NB4 (cell line): ENCODE results near the gene RWDD3.

Experiments
- DNase-seq: peaks from one replicate; pipeline ENCODE4 v3.0.0; 2010; ENCODE audit warnings: low read depth
- H3K4me3 ChIP-seq: one replicate; pipeline ENCODE4 v1.5.1; 2011; ENCODE audit warnings: mild to moderate bottlenecking, low read depth, low read length, moderate library complexity
- CTCF ChIP-seq: IDR thresholded peaks from one replicate; pipeline ENCODE4 v1.5.1; 2012; ENCODE audit warnings: low read depth, low read length
- MAX ChIP-seq: IDR thresholded peaks from 2 replicates; pipeline ENCODE4 v1.6.1; 2011; ENCODE audit warnings: low read depth, low read length
- MYC ChIP-seq: IDR thresholded peaks from 2 replicates; pipeline ENCODE4 v1.6.1; 2011; ENCODE audit warnings: low read depth, low read length
- POLR2A ChIP-seq: IDR thresholded peaks from 2 replicates; pipeline ENCODE4 v1.6.1; 2011; ENCODE audit warnings: mild to moderate bottlenecking; ENCODE audit not compliant: insufficient read length; ENCODE audit errors: extremely low read depth

Gene RWDD3

GRCh38 chr1:95208876-95209275 is 25.1 kb upstream of the RWDD3 start:
- H3K4me3 ChIP-seq: no peak overlapping the region
- DNase-seq: no peak
- TF ChIP-seq MAX: no peak
- no peak for TF ChIP-seq MYC
- TF ChIP-seq CTCF: no peak
- TF ChIP-seq POLR2A: no peak

GRCh38 chr1:95209291-95209690 is 24.7 kb upstream of the RWDD3 start:
- TF ChIP-seq POLR2A: no peak
- no peak for TF ChIP-seq CTCF
- no peak for TF ChIP-seq MYC
- TF ChIP-seq MAX: no peak
- no peak for DNase-seq
- H3K4me3 ChIP-seq: no peak overlapping the region

- no peak overlapping the region for H3K4me3 ChIP-seq
- TF ChIP-seq MAX (no peak), MYC (no peak), CTCF (no peak), POLR2A (no peak)
- DNase-seq: no peak
These were observed 17.6 kb upstream of the RWDD3 start for GRCh38 chr1:95216292-95216990.

GRCh38 chr1:95217371-95217770 is 16.6 kb upstream of the RWDD3 start:
- TF ChIP-seq CTCF (no peak), MAX (no peak), POLR2A (no peak), MYC (no peak)
- DNase-seq: no peak
- no peak overlapping the region for H3K4me3 ChIP-seq

- H3K4me3 ChIP-seq: no peak overlapping the region
- TF ChIP-seq MAX (no peak), CTCF (no peak), POLR2A (no peak), MYC (no peak)
- no peak for DNase-seq
These were observed 14.6 kb upstream of the RWDD3 start for GRCh38 chr1:95219407-95219806.

GRCh38 chr1:95221306-95221705 is 12.7 kb upstream of the RWDD3 start:
- no peak overlapping the region for H3K4me3 ChIP-seq
- TF ChIP-seq MAX: no peak
- TF ChIP-seq MYC: no peak
- no peak for TF ChIP-seq POLR2A
- no peak for TF ChIP-seq CTCF
- no peak for DNase-seq
